ENCODE results near the gene PRDX1. TPM values are rescaled to one million over a fixed set of nuclear protein-coding genes. Genes with fewer than 3 reads are reported as not detected.

Gene PRDX1
- total and polyA plus RNA-seq, 2 of the 8 experiments (the other 6 are each of a cell fraction or from before 2014, with no cell fraction given), result 1,165 to 1,418 TPM

DNA sequence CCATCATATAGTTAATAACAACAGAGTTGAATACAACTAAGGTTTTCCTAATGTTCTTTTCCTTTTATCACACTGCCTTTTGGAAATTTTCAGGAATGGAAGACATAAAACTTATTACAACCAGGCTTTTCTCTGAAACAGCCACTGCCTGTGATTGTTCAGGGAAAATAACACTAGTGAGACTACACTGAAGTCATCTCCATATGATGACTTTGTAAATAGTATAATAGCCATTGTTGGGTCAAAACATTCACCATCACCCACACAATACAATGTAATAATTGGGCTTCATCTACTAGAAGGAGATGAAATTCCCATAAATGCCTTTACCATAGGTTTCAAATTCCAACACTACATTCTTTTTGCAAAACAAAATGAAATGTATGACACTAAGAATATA, 35.7 kb downstream of the PRDX1 start:
- Histone ChIP-seq H2BK20ac (ENCODE audit: low read length) (no peak overlapping the region), H3K56ac (replicated peaks; ENCODE audit: insufficient read length, low read depth, low read length) (no peak overlapping the region), H3K23me2 (ENCODE audit: low read depth, low read length) (peaks cover 11% of the 10 kb centered on the region), H3K4me3 (ENCODE audit: extremely low read depth in 1 of 4, insufficient read depth in 2 of 4, low read depth in 3 of 4, low read length in 4 of 4) (no peak overlapping the region), H3K79me1 (ENCODE audit: low read depth, low read length) (no peaks in the 10 kb centered on the region; the same call in 1 of the 2 replicates), H3K14ac (ENCODE audit: insufficient read length) (no peak overlapping the region), H3K4me2 (ENCODE audit: insufficient read depth in 1 of 2, low read depth in 2 of 2, low read length in 2 of 2) (no peak overlapping the region), H3K9me3 (ENCODE audit: insufficient read depth in 2 of 2, low read depth in 1 of 2, low read length in 1 of 2) (no peaks in the 10 kb centered on the region), H2BK15ac (ENCODE audit: low read length) (no peak overlapping the region), H4K5ac (ENCODE audit: insufficient read length, low read depth, low read length) (no peak overlapping the region), H3K79me2 (ENCODE audit: control insufficient read depth in 1 of 2, insufficient read depth in 2 of 2, low read length in 2 of 2) (peaks cover 0 to 20% of the 10 kb centered on the region in 2 experiments; a peak in 1 of 4 replicates), H2AK5ac (ENCODE audit: low read depth, low read length) (no peak overlapping the region), H4K8ac (ENCODE audit: extremely low read depth, insufficient read depth, low read length) (no peak overlapping the region), H3K4me1 (replicated peaks in 1 of 4; ENCODE audit: control insufficient read depth in 3 of 4, insufficient read depth in 4 of 4, low read length in 3 of 4) (peaks cover 0 to 8% (median 3%) of the 10 kb centered on the region in 4 experiments; a peak in 6 of 7 replicates), H4K20me1 (replicated peaks in 1 of 2; ENCODE audit: control insufficient read depth in 1 of 2, insufficient read depth in 2 of 2, low read length in 2 of 2) (no peaks in the 10 kb centered on the region), H3K9ac (replicated peaks in 1 of 4; ENCODE audit: extremely low read depth in 1 of 4, low read depth in 3 of 4, low read length in 3 of 4) (no peak overlapping the region), H2BK120ac (replicated peaks; ENCODE audit: low read depth, low read length) (no peak overlapping the region), H3K4ac (replicated peaks; ENCODE audit: insufficient read length, low read depth, low read length) (no peak overlapping the region), H3K27ac (ENCODE audit: low read depth, low read length) (no peak overlapping the region), H3K36me3 (ENCODE audit: control insufficient read depth in 2 of 4, insufficient read depth in 4 of 4, low read length in 3 of 4) (no peaks in the 10 kb centered on the region), H3K23ac (ENCODE audit: insufficient read length) (no peak overlapping the region), H3K27me3 (replicated peaks in 1 of 4; ENCODE audit: control insufficient read depth in 3 of 4, extremely low read depth in 1 of 4, insufficient read depth in 3 of 4, low read length in 3 of 4) (no peaks in the 10 kb centered on the region), H2BK12ac (ENCODE audit: low read depth, low read length) (no peak overlapping the region), H2BK5ac (ENCODE audit: low read depth, low read length) (no peak overlapping the region), H3K18ac (ENCODE audit: extremely low read depth, low read length) (no peak overlapping the region), H2AFZ (ENCODE audit: low read length) (no peak overlapping the region), H4K91ac (replicated peaks; ENCODE audit: insufficient read length, low read length) (no peak overlapping the region)
- DNase-seq (ENCODE audit: low read depth in 1 of 2, low spot score in 2 of 2) (no peak), FAIRE-seq (no peak)
- ChIA-PET CTCF (ENCODE audit: partially characterized antibody) (interaction anchor here (1.6 kb wide), 1 partner anchor 126 kb away, joined by 3 read pairs; no protein-coding TSS in a partner anchor), POLR2A (ENCODE audit: partially characterized antibody) (interaction anchor here (1.4 kb wide), 1 partner anchor 97 kb away, joined by 4 read pairs; no protein-coding TSS in a partner anchor)
- TF ChIP-seq JUN (IDR thresholded peaks at IDR 0.05; ENCODE audit: low read depth, low read length), result no peak
- TF ChIP-seq SP4 (IDR thresholded peaks at IDR 0.05; ENCODE audit: low read length), result no peak
- no peak for TF ChIP-seq EP300 (IDR thresholded peaks at IDR 0.05; ENCODE audit: borderline replicate concordance in 1 of 2, low read depth in 2 of 2, low read length in 2 of 2)

All from H1 (cell line).